Measurements from ENCODE around the gene SEL1L2.

Gene SEL1L2

DNA sequence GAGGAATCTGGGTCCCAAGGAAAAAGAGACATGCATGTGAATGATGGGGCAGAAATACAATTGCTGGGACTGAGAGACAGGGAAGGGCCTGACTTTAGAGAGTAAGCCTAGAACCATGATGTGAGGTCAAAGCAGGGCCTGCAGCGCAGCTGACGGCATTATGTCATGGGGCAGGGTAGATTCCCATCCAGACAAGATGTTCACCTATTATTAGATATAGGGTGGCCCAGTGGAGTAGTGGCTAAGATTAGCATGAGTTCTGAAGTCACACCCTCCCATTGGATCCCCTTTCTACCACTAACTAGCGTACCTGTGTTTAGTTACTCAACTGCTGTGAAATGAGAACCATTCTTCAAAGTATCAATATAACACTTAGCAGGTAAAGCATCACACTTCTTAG is 166.0 kb downstream of the SEL1L2 start:
- H3K56ac ChIP-seq (ENCODE audit: low read length), result no peak overlapping the region
- no CpG with 5 or more reads among the region's 3 CpGs for WGBS (ENCODE audit: extremely low coverage, insufficient coverage, low lambda C conversion rate)
- H3K36me3 ChIP-seq (ENCODE audit: control insufficient read depth, insufficient read depth, low read length), result no peaks in the 10 kb centered on the region
- no peak overlapping the region for H2AK5ac ChIP-seq (ENCODE audit: low read length)
- H3K4me3 ChIP-seq (ENCODE audit: low read length), result no peak overlapping the region
- H3K4ac ChIP-seq (ENCODE audit: low read depth, low read length), result no peak overlapping the region
- no peak for DNase-seq
- H3K27ac ChIP-seq (ENCODE audit: low read depth, low read length), result no peak overlapping the region
- no peak overlapping the region for H2BK120ac ChIP-seq (ENCODE audit: low read depth, low read length)
- no peak overlapping the region for H4K8ac ChIP-seq (ENCODE audit: low read depth, low read length)
- H2BK5ac ChIP-seq (ENCODE audit: low read length), result no peak overlapping the region
- no peak overlapping the region for H3K4me2 ChIP-seq (ENCODE audit: low read length)
- H3K18ac ChIP-seq (ENCODE audit: low read length), result no peak overlapping the region
- H3K79me1 ChIP-seq (ENCODE audit: low read length), result no peaks in the 10 kb centered on the region
- no peak overlapping the region for H2BK15ac ChIP-seq (replicated peaks; ENCODE audit: low read depth)
- H3K9ac ChIP-seq (ENCODE audit: low read length), result no peak overlapping the region
- no peaks in the 10 kb centered on the region for H3K79me2 ChIP-seq (ENCODE audit: control insufficient read depth, insufficient read depth, low read length)
- H3K23ac ChIP-seq (ENCODE audit: low read length), result no peak overlapping the region
- H3K4me1 ChIP-seq (ENCODE audit: control insufficient read depth, low read depth, low read length), result no peaks in the 10 kb centered on the region
- no peaks in the 10 kb centered on the region for H3K27me3 ChIP-seq (ENCODE audit: insufficient read depth, low read length, poor library complexity)
- H4K5ac ChIP-seq (ENCODE audit: low read length), result no peak overlapping the region

DNA sequence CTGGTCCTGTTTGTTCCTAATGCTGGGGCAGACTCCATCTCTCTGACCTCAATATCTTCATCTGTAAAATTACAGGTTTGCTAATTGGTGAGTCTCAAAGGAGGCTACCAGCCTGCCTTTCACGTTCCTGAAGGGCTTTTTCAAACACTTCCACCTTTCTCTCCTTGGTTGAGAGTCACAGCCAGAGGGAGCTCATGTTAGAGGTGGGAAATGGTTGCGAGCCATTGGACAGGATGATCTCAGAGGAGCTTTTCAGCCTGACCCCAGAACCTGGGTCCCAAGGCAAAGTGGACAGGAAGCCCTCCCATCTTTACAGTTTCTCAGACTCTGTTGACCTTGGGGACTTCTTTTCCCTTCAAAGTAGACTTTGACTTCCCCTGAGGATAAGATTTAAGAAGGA is 168.0 kb downstream of the SEL1L2 start:
- Histone ChIP-seq H4K5ac (ENCODE audit: low read length) (no peak overlapping the region), H3K79me2 (ENCODE audit: control insufficient read depth, insufficient read depth, low read length) (no peaks in the 10 kb centered on the region), H3K4ac (ENCODE audit: low read depth, low read length) (no peak overlapping the region), H3K36me3 (ENCODE audit: control insufficient read depth, insufficient read depth, low read length) (peaks cover 2% of the 10 kb centered on the region), H2AK5ac (ENCODE audit: low read length) (no peak overlapping the region), H3K56ac (ENCODE audit: low read length) (no peak overlapping the region), H3K4me1 (ENCODE audit: control insufficient read depth, low read depth, low read length) (no peaks in the 10 kb centered on the region), H3K18ac (ENCODE audit: low read length) (no peak overlapping the region), H4K8ac (ENCODE audit: low read depth, low read length) (no peak overlapping the region), H3K79me1 (ENCODE audit: low read length) (no peaks in the 10 kb centered on the region), H3K27ac (ENCODE audit: low read depth, low read length) (no peak overlapping the region), H2BK120ac (ENCODE audit: low read depth, low read length) (no peak overlapping the region), H2BK15ac (replicated peaks; ENCODE audit: low read depth) (no peak overlapping the region), H3K27me3 (ENCODE audit: insufficient read depth, low read length, poor library complexity) (no peaks in the 10 kb centered on the region), H2BK5ac (ENCODE audit: low read length) (no peak overlapping the region), H3K4me2 (ENCODE audit: low read length) (no peak overlapping the region), H3K23ac (ENCODE audit: low read length) (no peak overlapping the region), H3K9ac (ENCODE audit: low read length) (no peak overlapping the region), H3K4me3 (ENCODE audit: low read length) (no peak overlapping the region)
- WGBS (ENCODE audit: extremely low coverage, insufficient coverage, low lambda C conversion rate), result no CpG with 5 or more reads among the region's 2 CpGs
- DNase-seq, result peak; percentile 60

DNA sequence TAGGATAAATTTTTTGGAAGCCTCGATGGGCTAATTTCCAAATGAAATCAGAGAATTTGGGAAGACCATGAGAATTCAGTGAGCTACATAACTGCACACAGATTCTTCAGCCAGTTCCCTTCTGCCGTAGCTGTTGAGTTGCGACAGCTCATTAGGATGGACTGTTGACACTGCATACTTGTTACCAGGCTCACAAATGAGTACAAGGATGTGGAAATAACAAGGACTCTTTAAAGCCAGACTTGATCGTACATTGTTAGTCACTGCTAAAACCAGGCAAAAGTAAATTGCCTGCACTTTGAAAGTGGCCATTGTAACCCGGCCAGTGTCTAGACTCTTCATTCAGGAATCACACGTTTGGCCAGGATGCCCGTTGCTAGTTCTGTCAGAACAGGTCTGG is 168.5 kb downstream of the SEL1L2 start:
- no peak overlapping the region for H3K23ac ChIP-seq (ENCODE audit: low read length)
- no peaks in the 10 kb centered on the region for H3K79me2 ChIP-seq (ENCODE audit: control insufficient read depth, insufficient read depth, low read length)
- no peak overlapping the region for H3K4ac ChIP-seq (ENCODE audit: low read depth, low read length)
- peaks cover 2% of the 10 kb centered on the region for H3K36me3 ChIP-seq (ENCODE audit: control insufficient read depth, insufficient read depth, low read length)
- no peak overlapping the region for H3K27ac ChIP-seq (ENCODE audit: low read depth, low read length)
- H3K27me3 ChIP-seq (ENCODE audit: insufficient read depth, low read length, poor library complexity), result no peaks in the 10 kb centered on the region
- no peak overlapping the region for H3K56ac ChIP-seq (ENCODE audit: low read length)
- H2AK5ac ChIP-seq (ENCODE audit: low read length), result no peak overlapping the region
- no peak overlapping the region for H2BK15ac ChIP-seq (replicated peaks; ENCODE audit: low read depth)
- no peak overlapping the region for H4K8ac ChIP-seq (ENCODE audit: low read depth, low read length)
- H3K4me1 ChIP-seq (ENCODE audit: control insufficient read depth, low read depth, low read length), result no peaks in the 10 kb centered on the region
- H2BK120ac ChIP-seq (ENCODE audit: low read depth, low read length), result no peak overlapping the region
- H2BK5ac ChIP-seq (ENCODE audit: low read length), result no peak overlapping the region
- H3K4me2 ChIP-seq (ENCODE audit: low read length), result no peak overlapping the region
- no peak for DNase-seq
- no CpG with 5 or more reads among the region's 7 CpGs for WGBS (ENCODE audit: extremely low coverage, insufficient coverage, low lambda C conversion rate)
- no peak overlapping the region for H3K9ac ChIP-seq (ENCODE audit: low read length)
- H4K5ac ChIP-seq (ENCODE audit: low read length), result no peak overlapping the region
- H3K18ac ChIP-seq (ENCODE audit: low read length), result no peak overlapping the region
- no peaks in the 10 kb centered on the region for H3K79me1 ChIP-seq (ENCODE audit: low read length)
- H3K4me3 ChIP-seq (ENCODE audit: low read length), result no peak overlapping the region

DNA sequence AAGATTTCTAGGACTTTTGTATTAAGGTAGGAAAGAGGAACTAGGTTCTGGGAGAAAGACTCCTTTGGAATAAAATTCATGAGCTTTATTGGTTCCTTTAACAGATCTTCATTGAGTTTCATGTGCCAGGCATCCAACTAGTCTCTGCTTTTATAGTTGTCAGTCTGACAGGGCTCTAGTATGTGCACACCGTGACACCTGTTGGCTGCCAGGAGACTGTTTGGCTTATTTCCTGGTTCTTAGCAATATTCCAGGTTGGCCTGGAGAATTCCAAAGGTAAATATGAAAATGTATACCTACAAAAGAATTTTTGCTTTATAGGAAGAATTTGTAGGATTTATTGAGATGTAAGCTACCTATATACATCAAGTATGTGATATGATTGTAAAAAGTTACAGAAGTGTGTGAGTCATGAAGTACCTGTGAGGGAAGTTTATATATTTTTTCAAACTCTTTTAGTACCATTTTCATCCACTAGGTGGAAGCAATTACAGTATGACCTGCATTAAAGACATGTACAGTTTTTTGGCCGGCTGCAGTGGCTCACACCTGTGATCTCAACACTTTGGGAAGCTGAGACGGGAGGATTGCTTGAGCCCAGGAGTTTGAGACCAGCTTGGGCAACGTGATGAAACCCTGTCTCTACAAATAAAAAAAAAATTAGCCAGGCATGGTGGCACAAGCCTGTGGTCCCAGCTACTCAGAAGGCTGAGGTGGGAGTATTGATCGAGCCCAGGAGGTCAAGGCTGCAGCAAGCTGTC is 170.3 kb downstream of the SEL1L2 start:
- Histone ChIP-seq H3K27ac (ENCODE audit: low read depth, low read length) (no peak overlapping the region), H3K9ac (ENCODE audit: low read length) (no peak overlapping the region), H3K36me3 (ENCODE audit: control insufficient read depth, insufficient read depth, low read length) (peaks cover 2% of the 10 kb centered on the region), H2BK5ac (ENCODE audit: low read length) (no peak overlapping the region), H2AK5ac (ENCODE audit: low read length) (no peak overlapping the region), H2BK120ac (ENCODE audit: low read depth, low read length) (no peak overlapping the region), H3K27me3 (ENCODE audit: insufficient read depth, low read length, poor library complexity) (no peaks in the 10 kb centered on the region), H3K4ac (ENCODE audit: low read depth, low read length) (no peak overlapping the region), H4K8ac (ENCODE audit: low read depth, low read length) (no peak overlapping the region), H2BK15ac (replicated peaks; ENCODE audit: low read depth) (no peak overlapping the region), H3K23ac (ENCODE audit: low read length) (no peak overlapping the region), H3K56ac (ENCODE audit: low read length) (no peak overlapping the region), H3K18ac (ENCODE audit: low read length) (no peak overlapping the region), H4K5ac (ENCODE audit: low read length) (no peak overlapping the region), H3K4me2 (ENCODE audit: low read length) (no peak overlapping the region), H3K4me3 (ENCODE audit: low read length) (no peak overlapping the region), H3K79me1 (ENCODE audit: low read length) (no peaks in the 10 kb centered on the region), H3K79me2 (ENCODE audit: control insufficient read depth, insufficient read depth, low read length) (no peaks in the 10 kb centered on the region), H3K4me1 (ENCODE audit: control insufficient read depth, low read depth, low read length) (no peaks in the 10 kb centered on the region)
- DNase-seq, result peak; percentile 68
- WGBS (ENCODE audit: extremely low coverage, insufficient coverage, low lambda C conversion rate), result no CpG with 5 or more reads among the region's 5 CpGs

DNA sequence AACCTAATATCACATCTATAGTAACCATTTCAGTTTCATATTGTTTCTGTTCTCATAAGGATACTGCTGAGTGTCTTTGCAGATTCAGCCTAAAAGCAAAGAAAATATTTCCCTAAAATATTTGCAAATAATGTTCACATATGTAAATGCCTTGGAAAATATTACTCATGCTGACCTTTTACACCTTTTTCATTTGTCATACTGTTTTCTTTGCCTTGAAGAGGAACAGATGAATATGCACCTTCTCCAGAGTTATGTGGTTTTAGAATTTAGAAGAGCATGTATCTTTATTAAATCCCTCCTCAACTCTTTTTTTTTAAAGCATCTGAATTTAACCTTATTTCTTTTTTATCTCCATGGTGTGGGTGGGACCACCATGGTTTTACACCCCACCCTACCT is 173.1 kb downstream of the SEL1L2 start:
- Histone ChIP-seq H3K4me2 (ENCODE audit: low read length) (no peak overlapping the region), H3K36me3 (ENCODE audit: control insufficient read depth, insufficient read depth, low read length) (peaks cover 5% of the 10 kb centered on the region), H4K5ac (ENCODE audit: low read length) (no peak overlapping the region)

DNA sequence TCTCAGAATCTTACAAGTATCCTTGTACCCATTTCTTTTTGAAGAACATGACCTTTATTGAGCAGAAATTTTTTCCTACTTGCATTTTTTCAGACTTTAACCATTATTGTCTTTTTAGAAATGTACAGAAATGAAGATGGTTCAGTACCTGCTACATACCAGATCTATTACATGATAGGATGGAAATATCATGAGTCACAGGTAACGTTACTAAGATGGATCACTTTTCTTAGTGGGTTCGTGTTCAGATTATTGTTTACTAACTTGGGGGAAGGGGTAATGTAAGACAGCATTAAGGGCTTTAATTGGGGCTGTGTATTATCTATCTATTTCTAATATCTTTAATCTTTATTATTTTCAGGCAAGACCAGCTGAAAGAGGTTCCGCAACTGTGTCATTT is 173.7 kb downstream of the SEL1L2 start:
- Histone ChIP-seq H3K36me3 (ENCODE audit: control insufficient read depth, insufficient read depth, low read length) (peaks cover 8% of the 10 kb centered on the region), H3K18ac (ENCODE audit: low read length) (no peak overlapping the region)
- no CpG with 5 or more reads among the region's 3 CpGs for WGBS (ENCODE audit: extremely low coverage, insufficient coverage, low lambda C conversion rate)

More for the DNA sequence above, 173.1 kb downstream of the SEL1L2 start:
- Histone ChIP-seq H3K27me3 (ENCODE audit: insufficient read depth, low read length, poor library complexity) (no peaks in the 10 kb centered on the region), H3K79me2 (ENCODE audit: control insufficient read depth, insufficient read depth, low read length) (no peaks in the 10 kb centered on the region), H2AK5ac (ENCODE audit: low read length) (no peak overlapping the region), H2BK15ac (replicated peaks; ENCODE audit: low read depth) (no peak overlapping the region), H3K23ac (ENCODE audit: low read length) (no peak overlapping the region), H3K79me1 (ENCODE audit: low read length) (no peaks in the 10 kb centered on the region), H3K18ac (ENCODE audit: low read length) (no peak overlapping the region), H3K56ac (ENCODE audit: low read length) (no peak overlapping the region), H3K4me3 (ENCODE audit: low read length) (no peak overlapping the region), H4K8ac (ENCODE audit: low read depth, low read length) (no peak overlapping the region), H3K4me1 (ENCODE audit: control insufficient read depth, low read depth, low read length) (no peaks in the 10 kb centered on the region), H3K4ac (ENCODE audit: low read depth, low read length) (no peak overlapping the region), H2BK120ac (ENCODE audit: low read depth, low read length) (no peak overlapping the region), H3K27ac (ENCODE audit: low read depth, low read length) (no peak overlapping the region), H3K9ac (ENCODE audit: low read length) (no peak overlapping the region), H2BK5ac (ENCODE audit: low read length) (no peak overlapping the region)
- DNase-seq, result no peak

More for the DNA sequence above, 173.7 kb downstream of the SEL1L2 start:
- Histone ChIP-seq H4K5ac (ENCODE audit: low read length) (no peak overlapping the region), H3K9ac (ENCODE audit: low read length) (no peak overlapping the region), H3K56ac (ENCODE audit: low read length) (no peak overlapping the region), H3K23ac (ENCODE audit: low read length) (no peak overlapping the region), H3K27ac (ENCODE audit: low read depth, low read length) (no peak overlapping the region), H2BK5ac (ENCODE audit: low read length) (no peak overlapping the region), H3K79me2 (ENCODE audit: control insufficient read depth, insufficient read depth, low read length) (no peaks in the 10 kb centered on the region), H2BK120ac (ENCODE audit: low read depth, low read length) (no peak overlapping the region), H3K4me1 (ENCODE audit: control insufficient read depth, low read depth, low read length) (no peaks in the 10 kb centered on the region), H3K79me1 (ENCODE audit: low read length) (peaks cover 1% of the 10 kb centered on the region), H4K8ac (ENCODE audit: low read depth, low read length) (no peak overlapping the region), H3K4ac (ENCODE audit: low read depth, low read length) (no peak overlapping the region), H2AK5ac (ENCODE audit: low read length) (no peak overlapping the region), H3K27me3 (ENCODE audit: insufficient read depth, low read length, poor library complexity) (no peaks in the 10 kb centered on the region), H3K4me2 (ENCODE audit: low read length) (no peak overlapping the region), H3K4me3 (ENCODE audit: low read length) (no peak overlapping the region), H2BK15ac (replicated peaks; ENCODE audit: low read depth) (no peak overlapping the region)
- no peak for DNase-seq
